Right atrium auricular region (tissue), 2 donors: ENCODE results near the gene GMPR. TPM values are rescaled to one million over a fixed set of nuclear protein-coding genes. Genes with fewer than 3 reads are reported as not detected.

ENCODE experiments used
- DNase-seq: peaks from one replicate; pipeline ENCODE4 v3.0.0-alpha.2; 2019; ENCODE audit warnings: low spot score
- H3K27ac ChIP-seq, 2 donors: fragments of 200-600 bp; sonication (generic); 1 replicate in 1 of 2; 2 replicates in 1 of 2; pipeline ENCODE4 v1.5.1; 2016 to 2019
- H3K27me3 ChIP-seq, 2 donors: fragments of 200-600 bp; sonication (generic); one replicate each; pipeline versions ENCODE4 v1.5.1 to v1.6.0; 2017 to 2019
- H3K36me3 ChIP-seq: fragments of 200-600 bp; sonication (generic); one replicate; pipeline ENCODE4 v1.5.1; 2016
- H3K4me1 ChIP-seq, 2 donors: fragments of 200-600 bp; sonication (generic); one replicate each; pipeline versions ENCODE4 v1.5.1 to v1.6.0; 2017 to 2019
- H3K4me3 ChIP-seq, 2 donors: fragments of 200-600 bp; sonication (generic); 1 replicate in 1 of 2; 2 replicates in 1 of 2; pipeline ENCODE4 v1.5.1; 2017 to 2019; ENCODE audit warnings: mild to moderate bottlenecking in 1 of 2, moderate library complexity in 1 of 2
- H3K9me3 ChIP-seq, 2 donors: fragments of 200-600 bp; sonication (generic); one replicate each; pipeline ENCODE4 v1.5.1; 2019
- CTCF ChIP-seq, 2 donors: fragments of 200-600 bp; sonication (generic); IDR thresholded peaks; one replicate each; pipeline ENCODE4 v1.5.1; 2019; ENCODE audit warnings: antibody characterized with exemption in 2 of 2
- total RNA-seq, 2 donors: library from RNA; depleted of rRNA; stranded (reverse); fragments of >200 nt; gene quantifications; one replicate each; pipeline ENCODE4 v1.1.0, GENCODE V29; 2016

Gene GMPR
- total RNA-seq, 2 donors from 2014 or later: 70.1 to 89.5 TPM

- no peak for DNase-seq
- no peak for TF ChIP-seq CTCF (IDR thresholded peaks at IDR 0.05)
- peak overlapping the region; percentile 74 to 86 for H3K27ac ChIP-seq
- H3K4me1 ChIP-seq: peaks cover 0 to 32% of the 10 kb centered on the region in 2 donors
- H3K4me3 ChIP-seq: no peak overlapping the region
- H3K9me3 ChIP-seq: no peaks in the 10 kb centered on the region
- H3K27me3 ChIP-seq: no peaks in the 10 kb centered on the region
- H3K36me3 ChIP-seq: peaks cover 18% of the 10 kb centered on the region
Observed at GRCh38 chr6:16278048-16278724, 39.8 kb downstream of the GMPR start.

GRCh38 chr6:16278750-16279149 lies 40.4 kb downstream of the GMPR start:
- H3K27me3 ChIP-seq: no peaks in the 10 kb centered on the region

GRCh38 chr6:16279243-16279642 lies 40.9 kb downstream of the GMPR start:
- H3K27me3 ChIP-seq: no peaks in the 10 kb centered on the region
- H3K4me3 ChIP-seq: no peak overlapping the region
- H3K36me3 ChIP-seq: peaks cover 21% of the 10 kb centered on the region
- peaks cover 0 to 24% of the 10 kb centered on the region in 2 donors for H3K4me1 ChIP-seq
- no peak for DNase-seq
- no peak for TF ChIP-seq CTCF (IDR thresholded peaks at IDR 0.05)
- H3K27ac ChIP-seq: peak overlapping the region in 1 of 2 donors; percentile 74
- H3K9me3 ChIP-seq: no peaks in the 10 kb centered on the region

More at GRCh38 chr6:16278750-16279149, 40.4 kb downstream of the GMPR start:
- Histone ChIP-seq H3K27ac (peak overlapping the region; percentile 74 to 86), H3K36me3 (peaks cover 21% of the 10 kb centered on the region), H3K4me1 (peaks cover 0 to 26% of the 10 kb centered on the region in 2 donors), H3K4me3 (no peak overlapping the region), H3K9me3 (no peaks in the 10 kb centered on the region)
- TF ChIP-seq CTCF (IDR thresholded peaks at IDR 0.05): no peak
- DNase-seq: no peak

DNA sequence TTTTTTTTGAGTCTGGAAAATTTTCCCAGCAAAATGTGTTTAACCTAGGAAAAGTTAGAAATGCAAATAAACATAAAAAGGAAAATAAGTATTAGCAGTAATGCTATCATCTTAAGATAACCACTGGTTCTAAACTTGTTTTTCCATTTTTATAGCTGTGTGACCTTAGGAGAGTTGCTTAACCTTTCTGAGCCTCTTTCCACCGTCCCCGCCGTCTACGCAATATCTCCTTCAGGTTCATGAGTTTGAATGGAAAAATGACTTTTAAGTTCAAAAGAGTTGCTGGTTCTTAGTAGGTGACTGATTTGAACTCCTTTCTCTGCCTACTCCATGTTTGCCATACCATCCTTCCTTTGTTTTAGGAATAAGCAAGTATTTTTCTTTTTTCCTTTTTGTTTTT lies 44.0 kb downstream of the GMPR start:
- no peaks in the 10 kb centered on the region for H3K27me3 ChIP-seq
- no peak for TF ChIP-seq CTCF (IDR thresholded peaks at IDR 0.05)
- no peaks in the 10 kb centered on the region for H3K9me3 ChIP-seq
- no peak for DNase-seq
- H3K36me3 ChIP-seq: peaks cover 21% of the 10 kb centered on the region
- no peak overlapping the region for H3K4me3 ChIP-seq
- peaks cover 0 to 21% of the 10 kb centered on the region in 2 donors for H3K4me1 ChIP-seq
- H3K27ac ChIP-seq: no peak overlapping the region

GRCh38 chr6:16284472-16284871 lies 46.1 kb downstream of the GMPR start:
- H3K9me3 ChIP-seq: no peaks in the 10 kb centered on the region
- H3K36me3 ChIP-seq: peaks cover 14% of the 10 kb centered on the region
- H3K4me1 ChIP-seq: peaks cover 0 to 5% of the 10 kb centered on the region in 2 donors
- H3K27ac ChIP-seq: no peak overlapping the region
- H3K4me3 ChIP-seq: no peak overlapping the region
- TF ChIP-seq CTCF (IDR thresholded peaks at IDR 0.05): no peak
- no peaks in the 10 kb centered on the region for H3K27me3 ChIP-seq
- no peak for DNase-seq
